H1 (cell line): Measurements from ENCODE around the gene PCP4. TPM values are rescaled to one million over a fixed set of nuclear protein-coding genes. Genes with fewer than 3 reads are reported as not detected.

ENCODE experiments used
- BACH1 ChIP-seq: IDR thresholded peaks from 2 replicates; pipeline ENCODE4 v1.6.1; 2012; ENCODE audit warnings: low read length, improper control_type of control experiment
- CHD2 ChIP-seq: IDR thresholded peaks from 2 replicates; pipeline ENCODE4 v1.6.1; 2012; ENCODE audit warnings: low read length, improper control_type of control experiment
- EP300 ChIP-seq, 2 experiments: IDR thresholded peaks; 1 replicate in 1 of 2; 2 replicates in 1 of 2; pipeline ENCODE4 v1.6.1; 2011 to 2012; ENCODE audit warnings: low read depth in 2 of 2, low read length in 2 of 2, mild to moderate bottlenecking in 2 of 2, borderline replicate concordance in 1 of 2, inconsistent platforms in 1 of 2, moderate library complexity in 1 of 2
- MAFK ChIP-seq: IDR thresholded peaks from 2 replicates; pipeline ENCODE4 v1.6.1; 2012; ENCODE audit warnings: low read depth, mild to moderate bottlenecking, improper control_type of control experiment, low read length
- POU5F1 ChIP-seq: IDR thresholded peaks from 2 replicates; pipeline ENCODE4 v1.6.1; 2011; ENCODE audit warnings: low read depth, mild to moderate bottlenecking, low read length, moderate library complexity
- RAD21 ChIP-seq, 2 experiments: IDR thresholded peaks in 1 of 2; conservative IDR thresholded peaks in 1 of 2; 2 replicates each; pipeline ENCODE4 v1.6.1; 2011; ENCODE audit warnings: low read depth in 2 of 2, low read length in 2 of 2, improper control_type of control experiment in 1 of 2, inconsistent platforms in 1 of 2, mild to moderate bottlenecking in 1 of 2, moderate library complexity in 1 of 2
- TEAD4 ChIP-seq: IDR thresholded peaks from 2 replicates; pipeline ENCODE4 v1.6.1; 2012; ENCODE audit warnings: low read depth, low read length, inconsistent platforms, mixed read lengths
- polyA plus RNA-seq, 7 experiments: library from polyadenylated mRNA; depleted of rRNA in 3 of 7; stranded (reverse) in 5 of 7; unstranded in 2 of 7; fragments of >200 nt in 5 of 7; fragments of 200-250 nt in 2 of 7; gene quantifications; 1 replicate in 5 of 7; 2 replicates in 1 of 7; 4 replicates in 1 of 7; pipeline versions ENCODE4 v1.2.1 to v1.2.3, GENCODE V29; 2011 to 2013; ENCODE audit warnings: missing spikeins in 2 of 7, mixed read lengths in 2 of 7
- total RNA-seq: library from RNA; stranded (reverse); fragmentation: NEBNext Ultra II Directional; extraction: Animal tissue kit (Norgen Biotek cat#: 25700); gene quantifications from 2 replicates; pipeline ENCODE4 v1.2.1, GENCODE V29; 2021

Gene PCP4
- total and polyA plus RNA-seq, 2 of the 8 experiments (the other 6 are each of a cell fraction or from before 2014, with no cell fraction given) = 1.8 to 2.4 TPM

- TF ChIP-seq EP300 (IDR thresholded peaks at IDR 0.05; ENCODE audit: borderline replicate concordance in 1 of 2, low read depth in 2 of 2, low read length in 2 of 2) (no peak), TEAD4 (no peak), BACH1 (no peak), POU5F1 (no peak), CHD2 (no peak), RAD21 (IDR thresholded peaks at IDR 0.05 in 1 of 2, conservative IDR thresholded peaks at IDR 0.05 in 1 of 2; ENCODE audit: low read depth in 2 of 2, low read length in 2 of 2) (no peak), MAFK (no peak)
Observed at GRCh38 chr21:39825250-39825649, 42.0 kb upstream of the PCP4 start (continued).
